Activated T-helper 1 cell treated with Interleukin-2 at 50 U/mL for 16 hours (primary cell): Measurements from ENCODE around the gene NOX4.
"Not testable (repeated sequence)": the region's sequence is repeated elsewhere in the genome, so short reads cannot be mapped to it uniquely, and the experiment has no call there.

ENCODE experiments used
- DNase-seq: peaks from one replicate; pipeline ENCODE4 v3.0.0-alpha.2; 2020; ENCODE audit warnings: low read depth

Gene NOX4

DNA sequence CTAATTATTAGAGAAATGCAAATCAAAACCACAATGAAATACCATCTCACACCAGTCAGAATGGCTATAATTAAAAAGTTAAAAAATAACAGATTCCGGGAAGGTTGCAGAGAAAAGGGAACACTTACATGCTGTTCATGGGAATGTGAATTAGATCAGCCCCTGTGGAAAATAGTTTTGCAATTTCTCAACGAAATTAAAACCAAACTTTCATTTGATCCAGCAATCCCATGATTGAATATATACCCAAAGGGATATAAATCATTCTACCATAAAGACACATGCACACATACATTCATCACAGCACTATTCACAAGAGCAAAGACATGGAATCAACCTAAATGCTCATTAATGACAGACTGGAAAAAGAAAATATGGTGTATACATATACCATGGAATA is 32.5 kb downstream of the NOX4 start:
- DNase-seq: no peak

DNA sequence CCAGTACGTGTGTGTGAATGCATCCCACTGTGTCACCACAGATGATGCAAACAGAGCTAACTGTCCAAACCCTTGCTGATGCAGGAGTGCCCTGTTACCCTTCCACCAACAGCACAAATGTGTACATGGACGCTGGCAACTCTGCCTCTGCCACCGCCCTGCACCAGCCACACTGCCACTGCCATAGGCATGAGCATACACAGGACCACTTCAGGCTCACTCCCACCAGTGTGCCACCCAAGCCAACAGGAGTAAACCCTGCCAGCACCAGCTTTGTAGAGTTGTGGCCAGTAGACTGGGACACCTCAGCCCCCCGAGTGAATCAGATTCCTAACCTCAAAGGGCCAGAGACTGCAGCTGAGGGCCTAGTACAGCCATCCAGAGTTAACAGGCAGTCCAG is 34.0 kb downstream of the NOX4 start:
- DNase-seq: no peak

DNA sequence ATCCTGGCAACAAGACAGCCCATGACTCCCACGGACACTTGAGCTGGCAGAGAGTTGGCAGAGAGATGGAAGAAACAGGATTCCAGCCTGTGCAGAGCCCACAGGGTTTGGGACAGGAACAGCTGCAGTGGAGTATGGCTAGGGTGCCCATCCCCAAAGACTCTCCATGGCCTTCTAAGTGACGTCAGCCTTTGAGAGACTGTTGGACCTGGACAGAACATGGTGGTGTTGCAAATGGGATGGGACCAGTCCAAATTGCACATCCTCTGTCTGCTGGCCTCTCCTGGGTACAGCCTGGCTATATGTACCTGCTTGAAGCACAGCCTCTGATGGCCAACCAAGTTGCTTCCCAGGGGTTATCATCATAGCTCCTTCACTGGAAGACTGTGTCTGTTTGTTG is 34.5 kb downstream of the NOX4 start:
- DNase-seq: no peak

DNA sequence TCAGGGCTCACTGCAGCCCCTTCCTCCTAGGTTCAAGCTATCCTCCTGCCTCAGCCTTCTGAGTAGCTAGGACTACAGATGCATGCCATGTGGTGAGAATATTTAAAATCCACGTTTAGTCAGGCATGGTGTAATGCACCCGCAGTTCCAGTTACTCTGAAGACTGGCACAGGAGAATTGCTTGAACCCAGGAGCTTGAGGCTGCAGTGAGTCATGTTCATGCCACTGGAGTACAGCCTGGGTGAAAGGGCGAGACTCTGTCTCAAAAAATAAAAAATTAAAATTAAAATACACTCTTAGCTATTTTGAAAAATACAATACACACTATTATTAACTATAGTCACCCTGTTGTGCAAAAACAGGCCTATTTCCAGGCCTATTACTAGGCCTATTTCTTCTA is 38.4 kb downstream of the NOX4 start:
- DNase-seq: no peak

DNA sequence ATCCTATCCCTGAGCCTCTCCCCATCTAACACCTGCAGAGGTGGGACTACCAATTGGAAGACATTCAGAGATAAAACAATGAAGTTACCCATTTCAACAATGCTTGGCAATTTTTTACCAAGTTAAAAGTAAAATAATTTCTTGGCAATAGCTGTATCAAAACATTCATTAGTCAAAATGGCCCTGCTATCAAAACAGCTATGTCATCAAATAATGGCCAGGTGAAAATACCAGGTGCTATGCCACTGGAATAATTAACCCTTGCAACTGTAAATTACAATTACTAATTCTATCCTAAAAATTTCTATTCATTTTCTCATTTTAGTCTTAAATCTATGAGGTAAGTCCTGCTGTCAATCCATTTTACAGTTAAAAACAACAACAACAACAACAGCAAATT is 43.3 kb downstream of the NOX4 start:
- DNase-seq: no peak

DNA sequence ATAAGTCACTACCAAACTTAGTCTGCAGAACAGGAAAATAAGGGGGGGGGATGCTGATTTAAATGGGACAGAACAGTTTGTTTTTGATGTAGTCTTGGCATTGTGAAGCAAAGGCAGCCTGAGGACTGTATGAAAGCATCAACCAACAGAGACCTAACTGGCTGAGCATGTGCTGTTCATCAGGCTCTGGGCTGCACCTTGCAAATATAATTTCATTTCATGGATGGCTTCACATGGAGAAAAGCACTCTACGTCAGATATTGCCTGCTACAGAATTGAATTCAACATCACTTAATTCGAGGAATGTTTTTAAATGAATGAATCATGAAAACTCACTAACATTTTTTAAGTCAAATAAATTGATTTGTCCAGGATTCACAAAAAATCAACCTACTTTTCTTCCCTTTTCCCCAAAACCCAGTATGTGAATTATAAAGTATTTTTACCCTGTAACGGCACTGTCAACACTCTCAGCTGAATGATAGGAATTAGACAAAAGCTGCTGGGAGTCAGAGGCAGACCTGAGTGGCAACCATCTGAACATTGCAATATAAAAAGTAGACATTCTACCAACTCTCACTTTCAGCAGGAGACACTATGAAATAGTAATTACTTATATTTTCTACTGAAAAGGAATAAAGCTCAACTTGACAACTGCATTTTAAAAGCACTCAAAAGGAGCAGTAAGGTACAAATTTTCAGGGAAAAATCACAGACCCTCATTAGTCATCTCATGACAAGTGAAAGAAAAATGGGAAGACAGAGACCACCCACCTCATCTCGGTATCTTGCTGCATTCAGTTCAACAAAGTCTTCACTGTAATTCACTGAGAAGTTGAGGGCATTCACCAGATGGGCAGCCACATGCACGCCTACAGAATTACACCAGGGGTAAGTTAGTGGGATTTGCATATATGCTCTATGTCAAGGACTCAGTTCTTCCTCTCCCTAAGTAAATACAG is 47.5 kb downstream of the NOX4 start:
- no peak for DNase-seq

DNA sequence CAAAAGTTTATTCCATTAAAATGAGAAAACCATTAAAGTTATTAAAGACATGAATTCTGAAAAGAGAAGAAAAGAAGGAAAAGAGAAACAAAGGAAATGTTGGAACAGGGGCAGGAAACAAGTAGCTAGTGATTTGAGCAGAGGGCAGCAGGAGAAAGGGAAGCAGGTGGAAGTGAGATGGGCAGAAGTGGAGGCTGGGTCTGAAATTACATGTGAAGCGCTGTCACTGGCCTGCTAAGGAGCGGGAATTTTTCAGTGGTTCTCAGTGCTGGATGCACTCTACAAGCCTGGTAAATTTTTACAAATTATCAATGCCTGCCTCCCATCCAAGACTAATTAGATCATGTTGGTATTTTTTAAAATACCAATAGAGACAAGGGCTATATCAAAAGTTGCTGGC is 48.4 kb downstream of the NOX4 start:
- DNase-seq: no peak

DNA sequence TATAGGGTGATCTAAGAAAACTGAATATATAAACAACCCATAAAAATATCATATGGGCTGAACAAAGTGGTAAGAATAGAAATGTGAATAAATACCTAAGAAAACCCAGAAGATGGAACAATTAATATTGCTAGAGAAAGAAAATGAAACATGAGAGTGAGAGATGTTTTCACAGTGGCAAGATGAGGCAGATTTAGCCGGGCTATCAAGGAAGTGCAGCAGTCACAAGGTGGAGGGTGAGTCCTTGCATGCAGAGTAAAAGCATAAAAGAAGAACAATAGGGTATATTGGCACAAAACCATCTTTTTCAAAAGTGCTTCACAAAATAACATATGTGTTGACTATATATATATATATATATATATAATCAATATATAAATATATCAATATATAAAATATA is 49.6 kb downstream of the NOX4 start:
- no peak for DNase-seq

DNA sequence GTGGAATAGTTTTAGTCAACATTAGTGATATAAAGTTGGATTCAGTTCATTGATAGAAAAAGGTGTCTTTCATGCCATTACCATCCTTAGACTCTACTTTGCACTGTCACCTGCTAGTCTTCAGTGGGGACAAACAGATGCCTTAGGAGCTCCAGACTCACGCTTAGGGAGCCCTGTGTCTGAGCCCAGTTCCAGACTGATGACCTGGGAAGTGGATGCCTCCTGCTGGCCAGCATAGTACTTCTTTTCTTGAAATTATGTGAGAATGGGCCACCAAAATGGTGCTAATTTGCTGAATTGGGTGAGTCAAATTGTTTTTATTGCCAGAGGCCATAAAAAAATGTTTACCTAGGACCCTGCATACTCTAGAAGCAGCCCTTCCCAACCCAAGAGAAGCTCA is 53.9 kb downstream of the NOX4 start:
- DNase-seq: no peak

DNA sequence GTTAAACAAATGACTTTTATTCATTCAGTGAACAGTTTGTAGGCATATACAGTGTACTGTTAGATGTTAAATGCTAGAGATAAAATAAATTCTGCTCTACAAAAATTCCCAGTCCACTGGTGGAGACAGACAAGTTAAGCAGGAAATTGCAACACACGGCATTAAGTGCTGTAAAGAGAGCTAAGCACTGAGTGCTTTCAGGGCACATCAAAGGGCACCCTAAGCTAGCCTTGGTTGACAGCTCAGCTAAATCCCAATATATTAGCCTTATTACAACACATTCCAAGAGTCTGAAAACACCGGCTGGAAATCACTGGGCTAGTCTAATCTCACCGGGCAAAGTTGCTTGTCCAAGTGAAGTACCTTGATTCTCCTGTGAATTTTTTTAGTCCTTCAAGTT is 55.1 kb downstream of the NOX4 start:
- DNase-seq: no peak

DNA sequence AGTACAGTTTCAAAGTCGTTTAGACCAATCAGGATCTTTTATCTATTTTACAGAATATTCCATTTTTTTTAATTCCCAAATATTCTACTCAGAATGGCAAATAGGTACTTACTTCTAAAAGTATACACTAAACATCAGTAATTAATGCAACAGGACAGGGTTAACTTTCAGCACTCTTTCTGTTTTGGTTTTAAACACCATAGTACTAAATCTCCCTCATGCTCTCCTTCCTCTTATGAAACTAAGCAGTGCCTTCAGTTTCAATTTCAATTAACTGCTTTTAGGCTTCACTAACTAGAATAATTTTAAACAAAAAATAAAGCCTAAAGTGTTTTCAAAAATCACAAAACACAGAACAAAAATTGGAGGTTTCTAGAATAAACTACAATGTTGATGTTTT is 57.9 kb downstream of the NOX4 start:
- no peak for DNase-seq

DNA sequence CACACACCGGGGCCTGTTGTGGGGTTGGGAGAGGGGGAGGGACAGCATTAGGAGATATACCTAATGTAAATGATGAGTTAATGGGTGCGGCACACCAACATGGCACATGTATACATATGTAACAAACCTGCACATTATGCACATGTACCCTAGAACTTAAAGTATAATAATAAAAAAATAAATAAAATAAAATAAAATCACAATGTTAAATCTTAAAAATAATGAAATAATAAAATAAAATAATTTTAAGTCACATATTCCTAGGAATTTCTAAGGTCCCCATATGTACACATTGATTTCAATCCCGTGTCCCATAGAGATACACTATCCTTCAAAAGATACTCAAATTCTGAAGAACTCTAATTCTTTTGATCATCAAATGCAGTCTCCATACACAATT is 59.0 kb downstream of the NOX4 start:
- DNase-seq: not testable (repeated sequence)

DNA sequence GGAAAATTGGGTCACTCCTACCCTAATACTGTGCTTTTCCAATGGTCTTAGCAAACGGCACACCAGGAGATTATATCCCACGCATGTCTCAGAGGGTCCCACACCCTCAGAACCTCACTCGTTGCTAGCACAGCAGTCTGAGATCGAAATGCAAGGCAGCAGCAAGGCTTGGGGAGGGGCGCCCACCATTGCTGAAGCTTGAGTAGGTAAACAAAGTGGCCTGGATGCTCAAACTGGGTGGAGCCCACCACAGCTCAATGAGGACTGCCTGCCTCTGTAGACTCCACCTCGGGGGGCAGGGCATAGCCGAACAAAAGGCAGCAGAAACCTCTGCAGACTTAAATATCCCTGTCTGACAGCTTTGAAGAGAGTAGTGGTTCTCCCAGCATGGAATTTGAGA is 64.7 kb downstream of the NOX4 start:
- DNase-seq: not testable (repeated sequence)

DNA sequence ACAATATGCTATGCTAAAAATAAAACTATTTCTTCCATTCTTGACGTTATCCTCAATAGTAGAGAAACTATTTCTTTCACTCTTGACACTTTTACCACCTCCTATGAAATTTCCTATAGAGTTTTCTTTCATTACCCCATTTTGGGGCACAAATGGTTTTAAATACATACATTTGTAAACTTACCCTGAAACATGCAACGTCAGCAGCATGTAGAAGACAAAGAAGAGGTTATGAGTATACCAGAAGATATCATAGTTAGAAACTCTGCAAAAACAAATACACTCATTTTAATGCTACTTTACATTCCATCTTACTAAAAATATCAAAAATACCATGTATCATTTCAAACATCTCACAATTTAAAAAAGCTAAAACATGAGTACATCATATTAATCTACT is 69.5 kb downstream of the NOX4 start:
- no peak for DNase-seq

DNA sequence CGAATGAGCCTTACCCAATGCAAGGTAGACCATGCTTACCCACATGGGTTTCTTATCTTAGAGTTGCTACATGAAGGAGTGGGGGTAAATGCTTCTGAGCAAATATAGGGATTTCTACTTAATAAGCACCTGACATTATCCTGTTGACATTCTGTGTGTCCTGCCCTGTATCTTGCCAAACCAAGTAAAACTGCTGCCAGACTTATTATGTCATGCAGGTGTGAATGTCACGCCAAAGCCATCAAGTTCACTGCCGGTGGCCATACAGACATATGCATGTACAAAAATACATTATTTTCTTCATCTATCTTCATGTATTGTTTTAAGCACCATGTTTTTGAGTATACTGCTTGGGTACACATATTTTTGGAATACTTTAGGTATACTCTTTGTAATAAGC is 70.2 kb downstream of the NOX4 start:
- DNase-seq: no peak

DNA sequence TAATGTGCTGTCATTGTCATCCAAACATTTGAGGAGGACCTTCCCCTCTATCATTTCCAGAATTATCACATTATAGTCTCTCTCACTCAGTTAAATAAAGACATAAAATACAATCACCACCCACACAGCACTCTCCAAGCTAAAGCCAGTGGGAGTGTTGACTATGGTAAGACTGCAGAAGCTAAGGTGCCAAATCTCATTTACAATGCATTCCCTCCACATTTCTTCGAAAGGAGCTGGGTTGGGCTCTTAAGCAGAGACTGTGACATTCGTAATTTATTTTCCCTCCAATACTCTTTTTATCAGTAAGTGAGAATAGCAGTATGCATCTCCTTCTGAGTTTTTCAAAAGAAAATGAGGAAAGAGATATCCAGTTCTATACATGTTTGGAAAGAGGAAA is 74.2 kb downstream of the NOX4 start:
- no peak for DNase-seq

DNA sequence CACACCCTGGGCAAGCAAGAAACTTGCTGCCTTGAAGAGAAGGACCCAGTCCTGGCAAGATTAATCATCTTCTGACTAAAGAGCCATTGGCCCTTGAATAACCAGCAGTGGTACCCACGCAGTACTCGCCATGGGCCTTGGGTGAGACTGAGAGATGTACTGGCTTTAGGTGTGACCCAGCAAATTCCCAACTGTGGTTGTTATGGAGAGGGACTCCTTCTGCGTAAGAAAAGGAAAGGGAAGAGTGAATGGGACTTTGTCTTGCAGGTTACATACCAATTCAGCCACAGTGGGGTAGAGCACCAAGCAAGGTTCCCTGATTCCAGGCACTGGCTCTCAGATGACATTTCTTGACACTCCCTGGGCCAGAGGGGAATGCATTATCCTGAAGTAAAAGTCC is 80.1 kb downstream of the NOX4 start:
- DNase-seq: not testable (repeated sequence)

DNA sequence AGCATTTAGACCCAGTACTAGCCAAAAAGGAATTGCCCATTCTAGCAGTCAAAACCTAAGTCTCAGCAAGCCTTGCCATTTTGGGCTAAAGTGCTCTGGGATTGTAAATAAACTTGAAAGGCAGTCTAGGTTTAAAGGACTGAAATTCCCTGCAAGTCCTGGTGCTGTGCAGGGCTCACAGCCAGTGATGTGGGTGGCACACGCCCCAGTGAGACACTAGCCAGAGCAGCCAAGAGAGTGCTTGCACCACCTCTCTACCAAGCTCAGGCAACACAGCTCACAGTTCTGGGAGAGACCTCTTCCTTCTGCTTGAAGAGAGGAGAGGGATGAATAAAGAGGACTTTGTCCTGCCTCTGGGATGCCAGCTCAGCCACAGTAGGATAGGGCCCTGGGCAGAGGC is 80.5 kb downstream of the NOX4 start:
- DNase-seq: not testable (repeated sequence)

DNA sequence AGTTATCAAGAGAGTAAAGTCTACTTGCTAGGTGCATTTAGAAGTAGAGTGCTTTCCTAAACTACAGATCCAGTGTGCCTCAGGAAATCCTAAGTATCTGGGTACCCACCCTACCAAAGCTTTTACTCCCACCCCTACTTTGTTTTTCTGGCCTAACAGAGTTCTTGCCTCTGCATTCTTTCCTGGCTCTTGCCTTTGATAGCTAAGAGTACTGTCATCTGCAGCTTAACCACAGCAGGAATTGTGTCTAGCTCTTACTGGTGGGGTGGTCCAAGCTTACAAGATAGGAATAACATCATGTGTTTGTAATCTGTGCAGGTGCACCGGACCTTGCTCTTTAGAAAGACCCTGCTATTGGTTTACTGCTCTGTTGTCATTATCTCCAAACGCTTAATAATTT is 82.7 kb downstream of the NOX4 start:
- not testable (repeated sequence) for DNase-seq

DNA sequence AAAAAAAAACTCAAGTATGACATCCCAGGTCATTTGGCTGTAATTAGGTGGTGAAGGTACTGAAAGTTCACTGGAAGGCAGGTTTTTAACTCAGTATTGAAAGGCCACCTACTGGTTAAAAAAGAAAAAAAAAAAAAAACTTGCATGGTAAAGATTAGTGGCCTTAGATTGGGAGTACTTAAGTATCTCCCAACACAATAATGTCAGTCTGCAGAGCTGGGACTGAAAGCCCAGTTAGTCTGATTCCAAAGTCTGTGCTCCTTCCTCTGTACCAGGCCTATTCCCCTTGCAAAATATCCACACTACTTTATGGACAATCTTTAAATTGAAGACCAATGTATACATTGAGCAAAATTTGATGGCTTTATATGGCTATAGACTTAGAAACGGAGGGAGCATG is 85.5 kb downstream of the NOX4 start:
- DNase-seq: no peak

DNA sequence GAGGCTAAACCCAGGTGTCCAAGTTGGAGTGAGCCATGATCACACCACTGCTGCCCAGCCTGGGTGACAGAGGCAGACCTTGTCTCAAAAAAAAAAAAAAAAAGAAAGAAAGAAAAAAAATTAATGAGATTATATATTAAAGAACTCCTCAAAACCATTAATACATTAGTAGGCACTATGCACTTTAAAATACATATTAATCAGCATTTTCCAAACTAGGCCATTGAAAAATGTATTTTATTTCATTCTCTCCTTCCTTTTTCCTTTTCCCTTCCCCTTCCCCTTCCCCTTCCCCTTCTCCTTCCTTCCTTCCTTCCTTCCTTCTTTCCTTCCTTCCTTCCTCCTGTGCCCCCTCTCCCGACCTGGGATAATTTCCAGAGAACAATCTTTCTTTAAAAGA is 99.5 kb downstream of the NOX4 start:
- DNase-seq: not testable (repeated sequence)

DNA sequence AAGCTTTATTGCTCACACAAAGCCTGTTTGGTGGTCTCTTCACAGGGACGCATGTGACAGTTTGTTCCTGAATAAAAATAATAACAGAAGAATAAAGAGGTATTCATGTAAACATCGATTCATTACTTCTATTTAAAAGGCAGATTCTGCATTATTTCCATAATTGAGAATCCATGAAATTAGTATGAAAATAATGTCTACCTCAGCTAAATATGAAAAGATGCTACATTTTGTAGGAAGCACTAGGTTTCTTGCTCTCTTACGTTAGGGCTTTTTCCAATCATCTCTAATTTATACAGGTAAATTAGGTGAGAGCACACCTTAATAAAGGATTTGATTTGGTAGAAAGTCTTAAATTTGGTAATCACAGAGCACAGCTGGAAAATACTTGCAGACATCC is 103.7 kb downstream of the NOX4 start:
- DNase-seq: not testable (repeated sequence)

DNA sequence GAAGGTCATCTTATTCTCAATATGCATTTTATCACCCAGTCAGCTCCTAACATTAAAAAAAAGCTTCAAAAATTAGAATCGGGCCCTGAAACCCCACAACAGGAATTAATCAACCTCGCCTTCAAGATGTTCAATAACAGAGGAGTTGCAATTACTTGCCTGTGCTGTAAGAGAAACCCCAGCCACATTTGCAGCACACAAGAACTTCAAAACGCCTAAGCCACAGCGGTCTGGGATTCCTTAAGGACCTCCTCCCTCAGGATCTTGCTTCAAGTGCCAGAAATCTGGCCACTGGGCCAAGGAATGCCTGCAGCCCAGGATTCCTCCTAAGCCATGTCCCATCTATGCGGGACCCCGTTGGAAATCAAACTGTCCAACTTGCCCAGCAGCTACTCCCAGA is 108.2 kb downstream of the NOX4 start:
- not testable (repeated sequence) for DNase-seq

DNA sequence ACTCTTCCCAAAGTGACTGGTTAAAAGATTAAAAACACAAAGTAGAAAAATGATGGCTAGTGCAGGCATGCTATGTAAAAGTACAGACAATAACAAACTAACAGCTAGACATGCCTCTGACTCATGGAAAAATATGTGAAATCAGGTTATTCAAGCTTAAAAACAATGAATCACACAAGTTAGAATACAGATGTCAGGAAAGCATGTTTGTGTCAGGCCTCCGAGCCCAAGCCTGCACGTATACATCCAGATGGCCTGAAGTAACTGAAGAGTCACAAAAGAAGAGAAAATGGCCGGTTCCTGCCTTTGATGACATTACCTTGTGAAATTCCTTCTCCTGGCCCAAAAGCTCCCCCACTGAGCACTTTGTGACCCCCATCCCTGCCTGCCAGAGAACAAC is 110.1 kb downstream of the NOX4 start:
- DNase-seq: no peak
